ENCODE data around the gene COL20A1. TPM values are rescaled to one million over a fixed set of nuclear protein-coding genes. Genes with fewer than 3 reads are reported as not detected.

COL20A1 gene
- total RNA-seq, 3 donors from 2014 or later: not detected

GRCh38 chr20:63318391-63319163, 25.6 kb downstream of the COL20A1 start:
- no peaks in the 10 kb centered on the region for H3K4me1 ChIP-seq (ENCODE audit: low read depth)
- intact Hi-C loops (cut with DNase I, micrococcal nuclease): no loop called here
- DNase-seq: peak in 2 of 3 donors; percentile 7 to 24

GRCh38 chr20:63319164-63320040, 26.4 kb downstream of the COL20A1 start:
- no peak for TF ChIP-seq CTCF (IDR thresholded peaks at IDR 0.05)
- Histone ChIP-seq H3K4me1 (ENCODE audit: low read depth) (no peaks in the 10 kb centered on the region), H3K4me3 (no peak overlapping the region), H3K9me3 (no peaks in the 10 kb centered on the region), H3K36me3 (ENCODE audit: low read depth) (no peaks in the 10 kb centered on the region)
- intact Hi-C loops (cut with DNase I, micrococcal nuclease): no loop called here
- peak in 1 of 3 donors; percentile 28 for DNase-seq
- ATAC-seq: no peak

More at GRCh38 chr20:63318391-63319163, 25.6 kb downstream of the COL20A1 start:
- H3K36me3 ChIP-seq (ENCODE audit: low read depth): no peaks in the 10 kb centered on the region
- no peak for TF ChIP-seq CTCF (IDR thresholded peaks at IDR 0.05)
- ATAC-seq: no peak
- H3K4me3 ChIP-seq: no peak overlapping the region
- no peaks in the 10 kb centered on the region for H3K9me3 ChIP-seq

- intact Hi-C loops (cut with DNase I, micrococcal nuclease): no loop called here
- ATAC-seq (no peak), DNase-seq (peak in 1 of 3 donors; percentile 37)
- Histone ChIP-seq H3K9me3 (no peaks in the 10 kb centered on the region), H3K4me1 (ENCODE audit: low read depth) (no peaks in the 10 kb centered on the region), H3K4me3 (no peak overlapping the region), H3K36me3 (ENCODE audit: low read depth) (no peaks in the 10 kb centered on the region)
- TF ChIP-seq CTCF (IDR thresholded peaks at IDR 0.05): no peak
These were observed 27.1 kb downstream of the COL20A1 start for GRCh38 chr20:63320041-63320511.

- DNase-seq (peak in 1 of 3 donors; percentile 25), ATAC-seq (no peak)
- Histone ChIP-seq H3K36me3 (ENCODE audit: low read depth) (no peaks in the 10 kb centered on the region), H3K4me1 (ENCODE audit: low read depth) (no peaks in the 10 kb centered on the region), H3K9me3 (no peaks in the 10 kb centered on the region), H3K4me3 (no peak overlapping the region)
- intact Hi-C loops (cut with DNase I, micrococcal nuclease): no loop called here
- TF ChIP-seq CTCF (IDR thresholded peaks at IDR 0.05): no peak
These were observed 27.7 kb downstream of the COL20A1 start for GRCh38 chr20:63320616-63321147.

- intact Hi-C loops (cut with DNase I, micrococcal nuclease): no loop called here
- no peak overlapping the region for H3K4me3 ChIP-seq
- H3K36me3 ChIP-seq (ENCODE audit: low read depth): no peaks in the 10 kb centered on the region
- no peak for TF ChIP-seq CTCF (IDR thresholded peaks at IDR 0.05)
- DNase-seq: peak in 2 of 3 donors; percentile 21 to 44
- H3K9me3 ChIP-seq: no peaks in the 10 kb centered on the region
- H3K4me1 ChIP-seq (ENCODE audit: low read depth): no peaks in the 10 kb centered on the region
- ATAC-seq: no peak
These were observed 28.3 kb downstream of the COL20A1 start for GRCh38 chr20:63321148-63321831.
